ENCODE measurements around the gene RASSF4.
A peak's percentile ranks its signal among the peaks of the same experiment; 100 is the strongest.

Gene RASSF4

DNA sequence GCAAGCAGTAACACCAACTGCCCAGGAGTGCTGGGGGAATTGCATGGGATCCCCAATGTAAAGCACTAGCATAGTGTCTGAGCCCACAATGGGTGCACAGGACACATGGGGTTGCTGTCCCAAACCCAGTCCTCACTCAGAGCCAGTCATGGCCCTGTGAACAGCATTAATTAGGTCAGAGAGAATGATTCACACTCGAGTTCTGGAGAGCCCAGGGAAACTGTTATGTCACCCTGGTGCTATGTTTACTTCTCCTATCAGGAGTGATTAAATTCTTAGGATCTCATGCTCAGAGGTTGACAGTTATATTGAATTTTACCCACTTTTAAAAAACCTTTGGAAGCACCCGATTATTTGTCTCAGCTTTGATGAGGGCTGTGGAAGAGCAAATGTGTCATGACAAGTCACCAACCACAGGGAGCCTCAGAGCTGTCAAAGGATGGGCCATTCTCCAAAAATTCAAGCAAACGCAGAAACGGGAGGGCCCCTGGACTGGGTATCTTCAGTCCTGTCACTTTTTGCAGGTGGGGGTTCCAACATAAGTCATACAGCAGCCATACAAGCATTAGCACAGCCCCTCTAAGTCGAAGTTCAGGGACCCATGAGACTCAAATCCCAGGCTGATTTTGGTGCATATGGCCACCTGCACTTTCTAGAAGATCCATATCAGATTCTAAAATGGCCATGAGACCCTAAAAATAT lies 1.3 kb upstream of the RASSF4 start:
- peak overlapping the region; percentile 85 to 90 for H3K4me3 Mint-ChIP-seq
- peaks cover 15 to 29% of the 10 kb centered on the region in 2 donors for H3K36me3 Mint-ChIP-seq
- H3K27me3 Mint-ChIP-seq = peaks cover 8 to 9% of the 10 kb centered on the region in 2 donors
- no peaks in the 10 kb centered on the region for H3K9me3 Mint-ChIP-seq
- no peak for DNase-seq
- H3K4me1 Mint-ChIP-seq = peaks cover 27 to 61% of the 10 kb centered on the region in 2 donors
- H3K27ac Mint-ChIP-seq = peak overlapping the region; percentile 89
- no peak for ATAC-seq (replicated peaks)

DNA sequence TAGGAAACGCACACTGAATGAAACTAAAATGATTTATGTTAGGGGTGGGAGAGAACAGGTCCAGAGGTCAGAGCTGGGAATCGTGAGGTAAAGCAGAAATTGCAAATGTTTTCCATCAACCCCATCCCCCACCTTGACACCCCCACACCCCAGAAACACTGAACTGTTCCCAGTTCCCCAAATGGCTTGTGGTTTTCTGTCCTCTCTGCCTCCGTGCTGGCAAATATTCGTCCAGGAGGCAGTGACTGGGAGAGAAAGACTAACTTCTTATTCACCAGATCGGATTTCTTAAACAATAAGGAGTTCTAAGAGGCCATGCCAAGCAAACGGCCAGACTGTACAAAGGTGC lies 730 bp upstream of the RASSF4 start:
- peak overlapping the region; percentile 89 for H3K27ac Mint-ChIP-seq

DNA sequence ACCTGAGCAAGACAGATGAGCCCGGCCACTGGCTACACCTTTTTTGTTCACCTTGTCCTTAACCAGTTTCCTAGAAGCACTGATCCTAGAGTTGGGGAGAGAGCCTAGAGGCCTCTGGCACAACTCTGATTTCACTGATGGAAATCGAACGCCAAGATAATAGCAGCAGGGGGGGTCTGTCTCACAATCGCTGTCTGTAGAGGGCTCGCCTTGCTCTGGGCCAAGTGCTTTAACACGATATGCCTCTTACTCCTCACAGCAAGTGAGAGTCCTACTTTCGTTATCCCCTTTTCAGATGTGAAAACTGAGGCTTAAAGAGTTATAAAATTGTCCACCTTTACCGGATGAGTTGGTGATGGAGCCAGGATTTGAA lies 472 bp downstream of the RASSF4 start:
- Mint-ChIP-seq H3K4me3 (peak overlapping the region; percentile 85 to 90), H3K36me3 (peaks cover 10 to 24% of the 10 kb centered on the region in 2 donors), H3K27ac (no peak overlapping the region), H3K27me3 (peaks cover 8 to 9% of the 10 kb centered on the region in 2 donors), H3K9me3 (no peaks in the 10 kb centered on the region), H3K4me1 (peaks cover 41 to 72% of the 10 kb centered on the region in 2 donors)
- DNase-seq = no peak
- ATAC-seq (replicated peaks) = no peak

More for the DNA sequence above, 730 bp upstream of the RASSF4 start:
- ATAC-seq (replicated peaks) (no peak), DNase-seq (no peak)
- Mint-ChIP-seq H3K4me1 (peaks cover 33 to 66% of the 10 kb centered on the region in 2 donors), H3K36me3 (peaks cover 13 to 30% of the 10 kb centered on the region in 2 donors), H3K27me3 (peaks cover 8 to 9% of the 10 kb centered on the region in 2 donors), H3K9me3 (no peaks in the 10 kb centered on the region), H3K4me3 (peak overlapping the region; percentile 85 to 90)

DNA sequence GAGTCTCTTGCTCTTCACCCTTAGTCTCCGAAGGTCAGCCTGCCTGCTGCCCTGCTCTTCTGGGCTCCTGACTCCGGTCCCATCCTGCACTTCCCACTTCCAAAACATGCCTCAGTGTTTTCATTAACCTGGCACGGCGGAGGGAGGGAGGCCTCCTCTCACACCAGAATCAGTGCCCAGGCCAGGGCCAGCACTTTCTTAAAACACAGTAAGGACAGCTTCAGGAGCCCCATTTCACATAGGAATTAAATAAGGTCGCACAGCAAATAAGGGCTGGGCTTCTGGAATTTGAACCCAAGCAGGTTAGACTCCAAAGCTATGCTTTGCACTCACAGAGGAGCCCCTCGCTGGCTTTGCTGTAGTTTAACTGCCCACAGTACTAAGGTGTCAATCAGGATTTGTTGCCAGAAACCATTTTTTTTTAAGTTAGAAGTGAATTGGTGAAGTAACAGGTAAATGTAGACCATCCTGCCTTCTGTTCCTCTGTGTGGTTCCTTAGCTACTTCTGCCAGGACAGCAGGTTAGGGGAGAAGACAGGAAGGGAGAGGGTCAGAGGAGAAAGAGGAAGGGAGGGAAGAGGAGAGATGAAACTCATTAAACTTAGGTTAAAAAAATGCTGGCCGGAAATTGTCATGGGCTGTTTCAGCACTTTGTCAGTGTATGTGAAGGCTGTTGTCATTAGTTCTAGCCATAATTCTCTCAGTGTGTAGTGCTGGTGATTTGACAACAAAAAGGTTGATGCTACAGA lies 1.1 kb downstream of the RASSF4 start:
- Mint-ChIP-seq H3K4me3 (peak overlapping the region; percentile 55 to 85), H3K27ac (no peak overlapping the region)

DNA sequence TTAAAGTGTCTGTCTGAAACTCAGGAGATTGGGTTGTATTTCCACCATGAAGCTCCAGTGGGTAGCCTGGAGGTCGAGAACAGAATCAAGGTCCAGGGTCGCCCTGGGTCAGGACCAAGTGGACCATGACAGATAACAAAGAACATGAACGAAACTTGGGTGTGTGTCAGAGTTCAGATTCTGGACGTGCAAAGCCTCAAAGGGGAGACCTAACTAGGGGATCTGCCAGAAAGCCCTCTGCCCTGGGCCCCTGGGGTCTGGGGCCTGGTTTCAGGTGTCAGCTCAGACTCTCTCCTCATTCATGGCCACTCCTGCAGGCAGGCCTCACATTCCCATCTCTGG lies 1.6 kb downstream of the RASSF4 start:
- ATAC-seq (replicated peaks) (no peak), DNase-seq (no peak)
- H3K4me3 Mint-ChIP-seq = no peak overlapping the region
- H3K36me3 Mint-ChIP-seq = peaks cover 6 to 18% of the 10 kb centered on the region in 2 donors
- H3K27me3 Mint-ChIP-seq = peaks cover 8 to 9% of the 10 kb centered on the region in 2 donors
- no peak overlapping the region for H3K27ac Mint-ChIP-seq
- no peaks in the 10 kb centered on the region for H3K9me3 Mint-ChIP-seq
- peaks cover 48 to 76% of the 10 kb centered on the region in 2 donors for H3K4me1 Mint-ChIP-seq

More for the DNA sequence above, 1.1 kb downstream of the RASSF4 start:
- ATAC-seq (replicated peaks) (no peak), DNase-seq (no peak)
- Mint-ChIP-seq H3K27me3 (peaks cover 8 to 9% of the 10 kb centered on the region in 2 donors), H3K4me1 (peaks cover 45 to 76% of the 10 kb centered on the region in 2 donors), H3K36me3 (peaks cover 10 to 23% of the 10 kb centered on the region in 2 donors), H3K9me3 (no peaks in the 10 kb centered on the region)

DNA sequence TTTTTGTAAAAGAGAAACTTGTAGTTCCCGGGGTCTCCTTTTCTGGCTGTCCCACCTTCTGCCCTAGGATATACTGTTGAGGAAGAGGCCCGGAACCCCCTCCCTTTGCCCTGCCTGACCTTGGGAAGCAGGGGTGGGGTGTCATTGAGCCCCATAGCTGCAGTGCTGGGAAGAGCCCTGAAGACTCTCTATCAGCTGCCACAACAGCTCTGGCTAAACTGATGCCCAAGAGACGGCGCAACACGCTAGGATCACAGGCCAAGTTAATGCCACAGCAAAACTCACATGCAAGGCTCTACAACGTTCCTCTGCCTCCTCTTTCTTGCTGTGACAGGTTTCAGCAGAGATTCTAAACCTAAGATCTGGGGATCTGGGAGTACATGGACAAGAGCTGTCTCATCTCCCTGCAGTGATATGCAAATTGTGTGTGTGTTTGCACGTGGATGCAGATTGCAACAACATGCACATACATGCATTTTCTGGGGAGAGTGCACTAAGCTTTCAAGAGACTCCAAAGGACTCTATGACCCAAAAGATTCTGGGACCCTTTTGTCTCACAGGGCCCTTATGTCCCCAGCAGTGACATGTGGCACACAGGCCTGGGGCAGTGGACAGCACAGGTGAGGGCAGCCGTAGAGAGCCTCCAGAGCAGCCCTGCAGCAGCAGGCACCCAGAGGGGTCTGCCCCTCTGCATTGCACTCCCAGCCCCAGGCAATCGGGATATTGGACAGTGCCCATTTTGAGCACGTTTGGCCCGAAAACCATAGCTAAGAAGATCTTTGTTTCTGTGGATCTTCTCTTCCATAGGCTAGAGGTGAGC lies 2.5 kb downstream of the RASSF4 start:
- ATAC-seq (replicated peaks) (no peak), DNase-seq (no peak)
- H3K4me3 Mint-ChIP-seq = peak overlapping the region in 1 of 2 donors; percentile 55
- no peaks in the 10 kb centered on the region for H3K9me3 Mint-ChIP-seq
- H3K36me3 Mint-ChIP-seq = peaks cover 0 to 9% of the 10 kb centered on the region in 2 donors
- peaks cover 50 to 77% of the 10 kb centered on the region in 2 donors for H3K4me1 Mint-ChIP-seq
- H3K27ac Mint-ChIP-seq = peak overlapping the region; percentile 37
- peaks cover 8 to 9% of the 10 kb centered on the region in 2 donors for H3K27me3 Mint-ChIP-seq

DNA sequence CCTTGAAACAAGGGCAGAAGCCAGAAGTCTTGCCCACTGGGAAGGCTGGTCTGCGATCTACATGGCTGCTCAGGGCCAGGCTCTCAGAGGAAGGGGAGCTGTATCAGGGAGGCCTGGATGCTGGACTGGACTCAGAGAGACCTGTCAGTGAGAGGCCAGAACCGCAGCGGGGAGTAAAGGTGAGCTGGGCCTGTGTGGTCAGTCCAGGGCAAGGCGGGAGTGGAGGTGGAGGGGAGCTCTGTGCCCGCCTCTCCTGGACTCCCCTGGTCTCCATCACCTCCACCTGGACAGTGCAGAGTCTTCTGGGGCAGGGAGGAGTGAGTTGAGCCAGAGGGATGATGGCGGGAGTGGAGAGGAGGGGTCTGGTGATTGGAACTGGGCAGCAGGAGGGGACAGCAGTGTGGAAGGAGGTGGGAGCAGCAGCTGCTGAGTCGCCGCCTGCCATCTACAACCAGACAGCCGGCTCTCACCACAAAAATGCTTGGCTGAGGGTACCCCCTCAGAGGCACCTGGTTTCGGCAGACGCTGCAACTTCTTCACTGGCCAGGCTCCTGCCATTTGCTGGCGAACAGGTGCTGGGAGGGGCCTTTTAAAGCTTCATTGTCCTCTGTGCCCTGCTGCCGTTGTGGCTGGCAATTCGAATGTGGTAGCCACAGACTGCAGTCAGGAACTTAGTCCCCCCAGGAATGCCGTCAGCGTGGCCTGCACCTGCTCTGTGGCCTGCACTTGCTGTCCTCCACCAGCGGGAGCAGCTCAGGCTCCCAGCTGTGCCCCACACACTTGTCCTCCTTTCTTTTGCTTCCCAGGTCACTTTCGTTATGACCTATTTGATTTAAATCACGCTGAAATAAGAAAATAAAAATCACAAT lies 3.5 kb downstream of the RASSF4 start:
- peaks cover 8 to 9% of the 10 kb centered on the region in 2 donors for H3K27me3 Mint-ChIP-seq
- no peaks in the 10 kb centered on the region for H3K9me3 Mint-ChIP-seq
- peaks cover 59 to 77% of the 10 kb centered on the region in 2 donors for H3K4me1 Mint-ChIP-seq
- peak overlapping the region; percentile 62 for H3K27ac Mint-ChIP-seq
- H3K4me3 Mint-ChIP-seq = peak overlapping the region; percentile 33 to 55
- H3K36me3 Mint-ChIP-seq = peaks cover 0 to 4% of the 10 kb centered on the region in 2 donors
- DNase-seq (no peak), ATAC-seq (replicated peaks) (no peak)

DNA sequence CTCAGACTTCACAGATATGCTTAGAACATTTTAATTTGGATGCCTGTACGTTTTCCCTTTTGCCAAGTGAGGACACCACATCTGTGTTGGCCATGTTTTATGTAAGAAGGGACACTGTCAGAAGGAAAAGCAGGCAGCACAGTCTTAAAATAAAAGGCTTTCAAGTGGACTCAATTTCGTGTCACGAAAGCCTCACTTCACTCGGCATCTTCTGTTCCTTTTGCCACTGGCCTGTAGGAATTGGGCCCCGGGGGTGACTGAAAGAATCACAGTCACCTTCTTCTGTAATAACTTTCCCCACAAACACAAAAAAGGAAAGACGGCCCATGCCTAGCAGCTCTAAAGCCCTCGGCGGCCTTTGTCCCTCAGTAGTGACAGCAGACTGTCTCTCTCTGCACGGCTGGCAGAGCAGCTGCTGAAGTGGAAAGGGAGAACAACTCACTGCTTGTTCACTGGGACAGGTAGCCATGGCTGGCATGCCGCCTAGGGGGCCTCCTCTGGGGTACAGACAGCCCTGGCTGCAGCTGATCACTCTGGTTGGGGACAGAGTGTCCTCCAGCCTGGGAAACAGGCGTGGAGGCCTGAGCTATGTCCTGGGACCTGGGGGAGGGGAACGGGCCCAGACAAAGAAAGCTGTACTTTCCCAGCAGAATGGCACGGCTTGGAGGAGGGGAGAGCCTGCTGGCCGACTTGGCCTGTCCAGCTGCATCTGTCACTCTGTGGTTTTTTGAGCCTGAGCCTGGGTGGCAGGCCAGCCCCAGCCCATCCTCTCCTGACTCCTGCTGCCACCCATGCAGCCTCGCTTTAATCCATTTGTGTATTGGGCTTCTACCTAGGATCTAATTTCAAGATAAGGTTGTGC lies 4.4 kb downstream of the RASSF4 start:
- H3K4me3 Mint-ChIP-seq = peak overlapping the region; percentile 55 to 63
- no peaks in the 10 kb centered on the region for H3K9me3 Mint-ChIP-seq
- no peak for DNase-seq
- peak overlapping the region; percentile 62 for H3K27ac Mint-ChIP-seq
- no peak for ATAC-seq (replicated peaks)
- H3K4me1 Mint-ChIP-seq = peaks cover 66 to 80% of the 10 kb centered on the region in 2 donors
- peaks cover 8 to 9% of the 10 kb centered on the region in 2 donors for H3K27me3 Mint-ChIP-seq
- peaks cover 0 to 4% of the 10 kb centered on the region in 2 donors for H3K36me3 Mint-ChIP-seq

DNA sequence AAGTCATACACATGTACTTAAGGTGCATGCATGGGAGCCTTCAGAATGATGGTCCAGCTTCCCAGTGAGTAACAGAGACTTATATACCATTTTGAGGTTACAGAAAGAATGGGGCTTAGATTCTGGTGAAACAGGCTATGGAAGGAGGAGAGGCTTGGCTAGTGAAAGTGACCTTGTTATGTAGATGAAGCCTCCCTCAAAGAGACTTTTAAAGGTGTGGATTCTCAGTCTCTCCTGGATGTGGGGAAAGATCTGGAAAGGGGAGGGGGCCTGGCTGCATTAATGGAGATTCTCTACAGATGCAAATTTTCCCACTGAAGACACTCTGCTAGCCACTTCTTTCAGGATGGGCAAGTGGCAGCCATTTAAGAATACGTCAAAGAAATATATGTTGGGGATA lies 5.5 kb downstream of the RASSF4 start:
- Mint-ChIP-seq H3K36me3 (peaks cover 0 to 4% of the 10 kb centered on the region in 2 donors), H3K27ac (peak overlapping the region; percentile 28), H3K27me3 (peaks cover 8 to 9% of the 10 kb centered on the region in 2 donors), H3K9me3 (no peaks in the 10 kb centered on the region), H3K4me1 (peaks cover 69 to 85% of the 10 kb centered on the region in 2 donors), H3K4me3 (no peak overlapping the region)
- DNase-seq (no peak), ATAC-seq (replicated peaks) (no peak)

DNA sequence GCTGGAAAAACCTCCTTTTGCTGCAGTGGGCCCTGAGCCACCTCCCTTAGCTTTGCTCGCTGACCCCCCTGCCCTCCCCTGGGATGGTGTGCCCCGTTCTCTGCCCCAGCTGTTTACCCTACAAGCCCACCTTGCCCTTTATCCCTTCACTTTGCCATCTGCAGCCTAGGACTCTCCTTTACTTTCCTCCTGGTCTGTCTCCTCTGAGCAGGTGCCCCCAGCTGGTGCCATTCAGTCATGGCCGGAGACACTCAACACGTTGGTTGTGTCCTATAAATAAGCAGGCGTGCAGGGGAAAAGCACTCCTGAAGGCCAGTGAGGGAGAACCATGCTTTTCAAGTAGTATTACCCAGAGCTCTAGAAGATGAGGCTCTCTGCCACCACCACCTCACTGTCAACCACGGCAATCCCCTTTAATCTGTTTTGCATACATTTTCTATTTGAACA lies 6.1 kb downstream of the RASSF4 start:
- Mint-ChIP-seq H3K36me3 (peaks cover 0 to 4% of the 10 kb centered on the region in 2 donors), H3K27me3 (peaks cover 8 to 9% of the 10 kb centered on the region in 2 donors), H3K4me1 (peaks cover 66 to 80% of the 10 kb centered on the region in 2 donors), H3K4me3 (peak overlapping the region; percentile 37 to 63), H3K27ac (peak overlapping the region; percentile 85), H3K9me3 (no peaks in the 10 kb centered on the region)
- DNase-seq (no peak), ATAC-seq (replicated peaks) (peak; percentile 49)

DNA sequence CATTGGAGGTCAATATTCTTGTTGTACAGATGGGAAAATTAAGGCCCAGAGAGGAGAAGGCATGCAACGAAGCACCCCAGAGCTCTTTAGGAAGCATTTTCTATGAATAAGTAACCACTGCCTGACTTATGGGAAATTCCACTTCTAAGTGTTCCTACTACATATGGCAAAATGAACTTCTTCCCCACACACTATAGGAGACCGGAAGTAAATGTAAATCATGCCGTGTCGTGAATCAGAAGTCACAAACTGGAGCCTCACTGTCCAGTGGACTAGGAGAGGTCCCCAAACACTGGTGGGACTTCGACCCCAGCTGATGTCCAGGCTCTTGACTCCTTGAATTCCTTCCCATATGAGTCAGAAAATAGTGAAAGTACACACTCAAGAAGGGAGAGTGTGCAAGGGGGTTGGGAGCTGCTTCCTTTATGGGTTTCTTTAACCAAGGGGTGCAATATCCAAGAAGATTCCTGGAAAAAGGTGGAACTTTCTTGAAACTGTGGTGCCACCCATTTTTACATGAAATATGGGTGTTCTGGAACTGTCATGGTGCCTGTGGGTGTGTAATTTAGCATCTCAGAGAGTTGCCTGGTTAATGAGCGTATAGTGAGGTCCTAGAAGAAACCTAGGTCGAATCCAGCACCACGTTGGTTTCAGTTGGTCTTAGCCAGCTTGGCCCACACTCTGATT lies 6.7 kb downstream of the RASSF4 start:
- peak in 1 of 2 donors; percentile 2 for ATAC-seq (replicated peaks)
- Mint-ChIP-seq H3K4me1 (peaks cover 63 to 74% of the 10 kb centered on the region in 2 donors), H3K36me3 (peaks cover 0 to 4% of the 10 kb centered on the region in 2 donors), H3K9me3 (no peaks in the 10 kb centered on the region), H3K4me3 (peak overlapping the region in 1 of 2 donors; percentile 63), H3K27me3 (peaks cover 8 to 9% of the 10 kb centered on the region in 2 donors), H3K27ac (peak overlapping the region; percentile 85)
- no peak for DNase-seq

DNA sequence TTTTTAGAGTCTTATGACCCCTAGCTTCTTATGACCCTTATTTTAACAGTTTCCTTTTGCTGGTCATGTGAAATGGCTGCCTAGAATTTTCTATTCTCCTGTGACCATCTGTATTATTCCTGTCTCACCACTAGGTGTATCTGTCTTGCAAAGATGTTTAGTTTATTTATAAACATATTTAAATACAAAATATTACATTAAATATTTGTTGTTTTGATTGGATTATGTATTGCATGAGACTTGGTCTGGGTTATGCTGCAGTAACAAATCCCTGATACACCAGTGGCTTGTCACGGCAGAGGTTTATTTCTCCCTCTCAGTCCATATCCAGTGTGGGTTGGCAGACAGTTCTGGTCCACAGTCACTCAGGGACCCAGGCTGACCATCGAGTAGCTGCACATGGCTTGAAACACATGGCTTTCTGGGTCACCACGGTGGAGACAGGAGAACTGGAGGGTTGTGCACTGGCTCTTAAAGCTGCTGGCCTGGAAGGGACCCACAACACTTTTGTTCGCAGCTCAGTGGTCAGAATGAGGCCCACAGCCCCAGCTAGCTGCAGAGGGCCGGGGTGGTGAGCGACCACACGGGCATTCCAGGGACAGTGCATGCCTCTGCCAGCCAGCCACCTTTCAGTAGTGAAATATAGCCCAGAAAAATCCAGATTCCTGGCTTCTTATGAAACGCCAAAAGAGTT lies 7.4 kb downstream of the RASSF4 start:
- Mint-ChIP-seq H3K9me3 (no peaks in the 10 kb centered on the region), H3K27ac (no peak overlapping the region), H3K36me3 (peaks cover 0 to 4% of the 10 kb centered on the region in 2 donors), H3K4me1 (peaks cover 64 to 70% of the 10 kb centered on the region in 2 donors), H3K4me3 (peak overlapping the region in 1 of 2 donors; percentile 61), H3K27me3 (peaks cover 8 to 9% of the 10 kb centered on the region in 2 donors)
- no peak for ATAC-seq (replicated peaks)
- no peak for DNase-seq

Measured in stimulated activated naive B cell treated with anti-CD40 and anti-IgM and Interleukin-4, amounts not matched to agents 10 μg/mL and 1 μg/mL and 100 μg/mL, for 72 hours (primary cell).